SK-N-SH (cell line): Measurements from ENCODE around the gene LRRC58. TPM values are rescaled to one million over a fixed set of nuclear protein-coding genes. Genes with fewer than 3 reads are reported as not detected.

Source experiments
- CTCF ChIA-PET: fragments of 300-600, 350-600 bp; formaldehyde crosslinking; extraction: SDS; loops from one replicate; lab custom pipeline; 2021; lab: Yijun Ruan, JAX
- POLR2A ChIA-PET: fragments of 350-600 bp; sonication (Branson Sonifier 250); formaldehyde crosslinking; extraction: SDS; loops from one replicate; lab custom pipeline; 2020; ENCODE audit warnings: antibody characterized with exemption, inconsistent platforms; lab: Yijun Ruan, JAX
- DNase-seq: peaks from one replicate; pipeline ENCODE4 v3.0.0; 2012
- H2AFZ ChIP-seq: fragments of 200-600 bp; sonication (generic); 2 replicates; pipeline ENCODE4 v1.8.1; 2016; ENCODE audit warnings: antibody characterized with exemption, mild to moderate bottlenecking, low read depth
- H3F3A ChIP-seq: fragments of 200-600 bp; sonication (generic); replicated peaks from 2 replicates; pipeline ENCODE3; 2016; ENCODE audit warnings: antibody characterized with exemption, mild to moderate bottlenecking; ENCODE audit not compliant: insufficient read depth
- H3K27ac ChIP-seq, 2 experiments: fragments of 200-500 bp in 1 of 2; fragments of 200-600 bp in 1 of 2; sonication (Bioruptor generic) in 1 of 2; sonication (generic), shearing (Covaris generic) in 1 of 2; 2 replicates each; pipeline versions ENCODE4 v1.5.1 to v1.6.1; 2014 to 2016; ENCODE audit warnings: low read depth in 2 of 2, inconsistent platforms in 1 of 2, low read length in 1 of 2, mild to moderate bottlenecking in 1 of 2, mixed read lengths in 1 of 2
- H3K27me3 ChIP-seq: fragments of 200-600 bp; sonication (generic), shearing (Covaris generic); 2 replicates; pipeline ENCODE4 v1.6.1; 2016; ENCODE audit warnings: mixed run types; ENCODE audit not compliant: insufficient read depth
- H3K36me3 ChIP-seq, 2 experiments: fragments of 200-500 bp in 1 of 2; fragments of 200-600 bp in 1 of 2; sonication (Bioruptor generic) in 1 of 2; sonication (generic) in 1 of 2; replicated peaks in 1 of 2; 2 replicates each; pipeline versions ENCODE3 to v1.5.1; 2014 to 2016; ENCODE audit warnings: low read length in 1 of 2, mild to moderate bottlenecking in 1 of 2; ENCODE audit not compliant: insufficient read depth in 2 of 2, control insufficient read depth in 1 of 2
- H3K4me1 ChIP-seq, 2 experiments: fragments of 200-500 bp in 1 of 2; fragments of 200-600 bp in 1 of 2; sonication (Bioruptor generic) in 1 of 2; sonication (generic), shearing (Covaris generic) in 1 of 2; 2 replicates each; pipeline versions ENCODE4 v1.5.1 to v1.6.1; 2014 to 2016; ENCODE audit warnings: low read depth in 1 of 2, low read length in 1 of 2, mixed run types in 1 of 2; ENCODE audit not compliant: insufficient read depth in 2 of 2, control insufficient read depth in 1 of 2
- H3K4me2 ChIP-seq: fragments of 200-600 bp; sonication (generic), shearing (Covaris generic); 2 replicates; pipeline ENCODE4 v1.6.1; 2017; ENCODE audit warnings: mixed run types
- H3K4me3 ChIP-seq, 2 experiments: fragments of 200-500 bp in 1 of 2; fragments of 200-600 bp in 1 of 2; sonication (Bioruptor generic) in 1 of 2; sonication (generic), shearing (Covaris generic) in 1 of 2; 2 replicates each; pipeline versions ENCODE4 v1.5.1 to v1.8.1; 2014 to 2016; ENCODE audit warnings: low read depth in 2 of 2, inconsistent platforms in 1 of 2, low read length in 1 of 2, mild to moderate bottlenecking in 1 of 2, mixed read lengths in 1 of 2, moderate library complexity in 1 of 2
- H3K79me2 ChIP-seq: fragments of 200-600 bp; sonication (generic); 2 replicates; pipeline ENCODE4 v1.8.1; 2017; ENCODE audit warnings: mild to moderate bottlenecking; ENCODE audit not compliant: insufficient read depth
- H3K9ac ChIP-seq: fragments of 200-600 bp; sonication (generic); 2 replicates; pipeline ENCODE4 v1.6.1; 2017; ENCODE audit warnings: mixed run types
- H3K9me2 ChIP-seq: fragments of 200-600 bp; sonication (generic); 2 replicates; pipeline ENCODE4 v1.6.1; 2017; ENCODE audit warnings: mixed run types
- H3K9me3 ChIP-seq: fragments of 200-600 bp; sonication (generic); 2 replicates; pipeline ENCODE4 v1.6.1; 2017; ENCODE audit warnings: mixed run types, mild to moderate bottlenecking, moderate library complexity
- H4K20me1 ChIP-seq: fragments of 200-600 bp; sonication (generic); 2 replicates; pipeline ENCODE4 v1.6.1; 2017; ENCODE audit warnings: mild to moderate bottlenecking, mixed run types; ENCODE audit not compliant: insufficient read depth
- CTCF ChIP-seq: fragments of 200-600 bp; sonication (generic); IDR thresholded peaks from 2 replicates; pipeline ENCODE4 v1.6.1; 2017; ENCODE audit warnings: antibody characterized with exemption, mild to moderate bottlenecking, moderate library complexity
- EZH2phosphoT487 ChIP-seq: fragments of 200-600 bp; sonication (generic); IDR thresholded peaks from 2 replicates; pipeline ENCODE4 v1.6.1; 2017; ENCODE audit warnings: low read depth, mixed run types, mild to moderate bottlenecking, antibody characterized with exemption, moderate library complexity, borderline replicate concordance
- FOSL2 ChIP-seq: IDR thresholded peaks from 2 replicates; pipeline ENCODE4 v1.4.0; 2012; ENCODE audit warnings: low read depth, mild to moderate bottlenecking, moderate library complexity, borderline replicate concordance
- FOXJ3 ChIP-seq: sonication (generic); formaldehyde crosslinking; IDR thresholded peaks from 2 replicates; pipeline ENCODE4 v1.5.1; 2020; ENCODE audit warnings: mild to moderate bottlenecking, missing genetic modification reagents
- MEF2A ChIP-seq: IDR thresholded peaks from 2 replicates; pipeline ENCODE4 v1.4.0; 2012; ENCODE audit warnings: low read depth, borderline replicate concordance
- PBX3 ChIP-seq: IDR thresholded peaks from 2 replicates; pipeline ENCODE4; 2012
- RAD21 ChIP-seq: IDR thresholded peaks from 2 replicates; pipeline ENCODE4 v1.6.1; 2012; ENCODE audit warnings: mild to moderate bottlenecking, low read length
- RCOR1 ChIP-seq: fragments of 150-350 bp; IDR thresholded peaks from 2 replicates; pipeline ENCODE4 v1.6.1; 2017; ENCODE audit warnings: antibody characterized with exemption, low read length
- REST ChIP-seq: IDR thresholded peaks from 2 replicates; pipeline ENCODE4 v1.6.1; 2012; ENCODE audit warnings: mild to moderate bottlenecking, low read depth, low read length, moderate library complexity
- TAF1 ChIP-seq: IDR thresholded peaks from 2 replicates; pipeline ENCODE4 v1.6.1; 2012; ENCODE audit warnings: low read depth, mild to moderate bottlenecking, low read length, moderate library complexity, borderline replicate concordance
- TEAD4 ChIP-seq: IDR thresholded peaks from 2 replicates; pipeline ENCODE4 v1.4.0; 2012; ENCODE audit warnings: mild to moderate bottlenecking, borderline replicate concordance; ENCODE audit not compliant: insufficient read depth
- USF1 ChIP-seq: IDR thresholded peaks from 2 replicates; pipeline ENCODE4 v1.4.0; 2012; ENCODE audit warnings: low read depth, borderline replicate concordance
- polyA plus RNA-seq, 3 experiments: library from polyadenylated mRNA; depleted of rRNA; stranded (reverse); fragments of >200 nt; gene quantifications; 2 replicates each; pipeline ENCODE4 v1.2.3, GENCODE V29; 2012

Gene LRRC58
- polyA plus RNA-seq, 1 of the 3 experiments (the other 2 are of a cell fraction): 5.8 TPM

GRCh38 chr3:120370463-120370862 is 21.3 kb upstream of the LRRC58 start:
- H3K27ac ChIP-seq: no peak overlapping the region
- TF ChIP-seq MEF2A (no peak), RAD21 (no peak), REST (no peak), EZH2phosphoT487 (no peak), TEAD4 (no peak), USF1 (no peak), RCOR1 (no peak), PBX3 (no peak), TAF1 (no peak), CTCF (no peak), FOSL2 (no peak), FOXJ3 (CRISPR knock-in tag) (no peak)
- CTCF ChIA-PET: interaction anchor here (1.4 kb wide), 1 partner anchor 47 kb away, joined by 4 read pairs; no protein-coding TSS in a partner anchor
- no peaks in the 10 kb centered on the region for H3K9me2 ChIP-seq
- no peaks in the 10 kb centered on the region for H3K36me3 ChIP-seq
- H3K9me3 ChIP-seq: no peaks in the 10 kb centered on the region
- POLR2A ChIA-PET: no interaction called here
- H3K27me3 ChIP-seq: no peaks in the 10 kb centered on the region
- H3K79me2 ChIP-seq: no peaks in the 10 kb centered on the region
- H2AFZ ChIP-seq: no peak overlapping the region
- no peaks in the 10 kb centered on the region for H4K20me1 ChIP-seq
- no peaks in the 10 kb centered on the region for H3F3A ChIP-seq
- DNase-seq: no peak
- H3K4me1 ChIP-seq: no peaks in the 10 kb centered on the region
- H3K4me3 ChIP-seq: no peak overlapping the region
- H3K9ac ChIP-seq: no peak overlapping the region
- H3K4me2 ChIP-seq: no peak overlapping the region
